ENCODE measurements around the gene SRR. TPM values are rescaled to one million over a fixed set of nuclear protein-coding genes. Genes with fewer than 3 reads are reported as not detected.
A peak's percentile ranks its signal among the peaks of the same experiment; 100 is the strongest.
"Not testable (repeated sequence)": the region's sequence is repeated elsewhere in the genome, so short reads cannot be mapped to it uniquely, and the experiment has no call there.

Gene SRR, protein sequence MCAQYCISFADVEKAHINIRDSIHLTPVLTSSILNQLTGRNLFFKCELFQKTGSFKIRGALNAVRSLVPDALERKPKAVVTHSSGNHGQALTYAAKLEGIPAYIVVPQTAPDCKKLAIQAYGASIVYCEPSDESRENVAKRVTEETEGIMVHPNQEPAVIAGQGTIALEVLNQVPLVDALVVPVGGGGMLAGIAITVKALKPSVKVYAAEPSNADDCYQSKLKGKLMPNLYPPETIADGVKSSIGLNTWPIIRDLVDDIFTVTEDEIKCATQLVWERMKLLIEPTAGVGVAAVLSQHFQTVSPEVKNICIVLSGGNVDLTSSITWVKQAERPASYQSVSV
- 8.4 TPM for polyA plus RNA-seq
- long read RNA-seq, donor 1, partial matches to known transcripts, result 0 of 2 reads
- long read RNA-seq, donor 1, other reads (novel, unspliced or antisense), result 0 of 2 reads
- long read RNA-seq, donor 2, partial matches to known transcripts, result 0 of 4 reads
- long read RNA-seq, donor 2, other reads (novel, unspliced or antisense), result 0 of 4 reads
- long read RNA-seq, donor 3, result 0 reads
- long read RNA-seq, donor 4, result 0 reads
- long read RNA-seq, donor 5, partial matches to known transcripts, result 0 of 2 reads
- long read RNA-seq, donor 5, other reads (novel, unspliced or antisense), result 0 of 2 reads
- long read RNA-seq, donor 6, partial matches to known transcripts, result 0 of 4 reads
- long read RNA-seq, donor 6, other reads (novel, unspliced or antisense), result 0 of 4 reads
- long read RNA-seq, donor 7, partial matches to known transcripts, result 5 of 5 reads
- long read RNA-seq, donor 7, other reads (novel, unspliced or antisense), result 0 of 5 reads
- long read RNA-seq, donor 8, partial matches to known transcripts, result 0 of 3 reads
- long read RNA-seq, donor 8, other reads (novel, unspliced or antisense), result 0 of 3 reads
- long read RNA-seq, donor 9, partial matches to known transcripts, result 0 of 3 reads
- long read RNA-seq, donor 9, other reads (novel, unspliced or antisense), result 0 of 3 reads
- long read RNA-seq, donor 10, partial matches to known transcripts, result 19 of 27 reads
- long read RNA-seq, donor 10, other reads (novel, unspliced or antisense), result 5 of 27 reads
- long read RNA-seq, donor 11, partial matches to known transcripts, result 12 of 13 reads
- long read RNA-seq, donor 11, other reads (novel, unspliced or antisense), result 0 of 13 reads

- Histone ChIP-seq H3K27me3 (ENCODE audit: control insufficient read depth, insufficient read depth, low read length) (no peaks in the 10 kb centered on the region), H3K4me1 (ENCODE audit: control insufficient read depth, insufficient read depth, low read length) (no peaks in the 10 kb centered on the region), H3K36me3 (ENCODE audit: control insufficient read depth, insufficient read depth, low read length) (peaks cover 19% of the 10 kb centered on the region), H3K27ac (ENCODE audit: low read length) (peak within 1 kb of the TSS; percentile 95), H3K9me3 (ENCODE audit: control insufficient read depth, low read depth, low read length) (peaks cover 3% of the 10 kb centered on the region), H3K4me3 (ENCODE audit: low read length) (peak within 1 kb of the TSS; percentile 99)
- WGBS (ENCODE audit: insufficient coverage, low lambda C conversion rate), result no CpG with 5 or more reads among the region's 108 CpGs
- peak; percentile 82 to 95 for DNase-seq
Measured at GRCh38 chr17:2303204-2304188, at the start of gene SRR, which contains the start of gene SMG6. TSS of gene SRR (plus strand) at chr17:2303950. CDS start at chr17:2315561, 11,611 bp downstream. TSS of gene SMG6 (minus strand) at chr17:2303785. CDS start at chr17:2303720, 65 bp downstream.

DNA sequence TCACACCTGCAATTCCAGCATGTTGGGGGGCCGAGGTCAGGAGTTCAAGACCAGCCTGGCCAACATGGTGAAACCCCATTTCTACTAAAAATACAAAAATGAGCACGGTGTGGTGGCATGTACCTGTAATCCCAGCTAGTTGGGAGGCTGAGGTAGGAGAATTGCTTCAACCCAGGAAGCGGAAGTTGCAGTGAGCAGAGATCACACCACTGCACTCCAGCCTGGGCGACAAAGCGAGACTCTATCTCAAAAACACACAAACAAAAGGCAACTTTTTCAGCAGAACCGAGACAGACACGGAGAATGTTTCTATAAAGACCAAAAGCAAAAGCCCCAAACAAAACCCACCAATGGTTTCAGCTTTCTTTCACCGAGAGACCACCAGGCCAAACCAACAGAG, 44.9 kb upstream of the SRR start:
- peaks cover 21% of the 10 kb centered on the region for H3K36me3 ChIP-seq (ENCODE audit: control insufficient read depth, insufficient read depth, low read length)
- DNase-seq; H3K9me3 ChIP-seq (ENCODE audit: control insufficient read depth, low read depth, low read length); H3K27me3 ChIP-seq (ENCODE audit: control insufficient read depth, insufficient read depth, low read length); H3K4me1 ChIP-seq (ENCODE audit: control insufficient read depth, insufficient read depth, low read length); H3K27ac ChIP-seq (ENCODE audit: low read length); H3K4me3 ChIP-seq (ENCODE audit: low read length): not testable (repeated sequence)
- 80% methylated on average over 2 of the region's 8 CpGs for WGBS (ENCODE audit: insufficient coverage, low lambda C conversion rate)

GRCh38 chr17:2259769-2260536, 43.8 kb upstream of the SRR start:
- WGBS (ENCODE audit: insufficient coverage, low lambda C conversion rate), result no CpG with 5 or more reads among the region's 8 CpGs
- Histone ChIP-seq H3K4me1 (ENCODE audit: control insufficient read depth, insufficient read depth, low read length) (no peaks in the 10 kb centered on the region), H3K9me3 (ENCODE audit: control insufficient read depth, low read depth, low read length) (no peaks in the 10 kb centered on the region), H3K27ac (ENCODE audit: low read length) (peak overlapping the region; percentile 47), H3K4me3 (ENCODE audit: low read length) (no peak overlapping the region), H3K27me3 (ENCODE audit: control insufficient read depth, insufficient read depth, low read length) (no peaks in the 10 kb centered on the region), H3K36me3 (ENCODE audit: control insufficient read depth, insufficient read depth, low read length) (peaks cover 16% of the 10 kb centered on the region)
- DNase-seq, result no peak

- no peak for DNase-seq
- no peak overlapping the region for H3K27ac ChIP-seq (ENCODE audit: low read length)
- no peaks in the 10 kb centered on the region for H3K4me1 ChIP-seq (ENCODE audit: control insufficient read depth, insufficient read depth, low read length)
- H3K36me3 ChIP-seq (ENCODE audit: control insufficient read depth, insufficient read depth, low read length), result peaks cover 29% of the 10 kb centered on the region
- H3K27me3 ChIP-seq (ENCODE audit: control insufficient read depth, insufficient read depth, low read length), result no peaks in the 10 kb centered on the region
- WGBS (ENCODE audit: insufficient coverage, low lambda C conversion rate), result 100% methylated on average over 1 of the region's 2 CpGs
- no peak overlapping the region for H3K4me3 ChIP-seq (ENCODE audit: low read length)
- no peaks in the 10 kb centered on the region for H3K9me3 ChIP-seq (ENCODE audit: control insufficient read depth, low read depth, low read length)
Measured at GRCh38 chr17:2262135-2262587, 41.6 kb upstream of the SRR start.

DNA sequence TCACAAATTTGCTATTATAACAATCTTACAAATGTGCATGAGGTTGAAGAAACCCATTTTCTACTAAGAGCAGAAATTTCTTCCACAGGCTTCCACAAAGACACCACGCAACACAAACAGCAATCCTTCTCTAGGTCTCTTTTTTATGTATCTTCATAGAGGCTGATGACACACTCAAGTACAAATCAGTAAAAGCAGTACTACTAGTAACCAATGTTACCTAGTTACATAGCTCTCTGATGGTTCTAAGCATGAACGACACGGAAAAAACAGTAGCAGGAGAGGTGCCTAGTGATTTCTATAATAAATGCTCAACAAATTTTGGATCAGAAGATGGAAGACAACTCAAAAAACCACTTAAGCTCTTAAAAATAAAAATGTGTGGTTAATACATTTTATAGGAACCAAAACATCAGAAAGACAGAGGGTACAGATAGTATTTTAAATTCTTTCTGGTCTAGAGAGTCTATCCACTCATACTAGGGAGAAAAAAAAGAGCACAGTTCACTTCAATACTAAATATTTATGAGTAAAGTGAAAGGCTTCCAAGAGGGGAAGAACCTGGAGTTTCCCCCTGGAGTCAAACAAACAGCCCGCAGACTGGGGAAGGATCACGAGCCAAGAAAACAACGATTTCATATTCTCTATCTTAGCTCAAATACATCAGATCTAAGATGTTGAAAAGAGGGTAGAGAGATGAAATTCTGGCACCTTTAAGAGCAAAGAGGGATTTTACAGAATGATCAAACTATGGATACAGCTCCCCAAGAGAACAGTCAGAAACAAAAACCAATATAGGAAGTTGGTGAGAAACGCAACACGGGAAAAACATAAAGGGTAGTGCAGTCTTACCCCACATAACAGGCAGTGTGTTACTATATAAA, 40.3 kb upstream of the SRR start:
- H3K27me3 ChIP-seq (ENCODE audit: control insufficient read depth, insufficient read depth, low read length), result no peaks in the 10 kb centered on the region
- 88% methylated on average over 4 of the region's 8 CpGs for WGBS (ENCODE audit: insufficient coverage, low lambda C conversion rate)
- peak overlapping the region; percentile 23 for H3K27ac ChIP-seq (ENCODE audit: low read length)
- no peak overlapping the region for H3K4me3 ChIP-seq (ENCODE audit: low read length)
- DNase-seq, result no peak
- H3K9me3 ChIP-seq (ENCODE audit: control insufficient read depth, low read depth, low read length), result no peaks in the 10 kb centered on the region
- peaks cover 35% of the 10 kb centered on the region for H3K36me3 ChIP-seq (ENCODE audit: control insufficient read depth, insufficient read depth, low read length)
- no peaks in the 10 kb centered on the region for H3K4me1 ChIP-seq (ENCODE audit: control insufficient read depth, insufficient read depth, low read length)

GRCh38 chr17:2264067-2264860, 39.5 kb upstream of the SRR start:
- H3K27me3 ChIP-seq (ENCODE audit: control insufficient read depth, insufficient read depth, low read length), result no peaks in the 10 kb centered on the region
- WGBS (ENCODE audit: insufficient coverage, low lambda C conversion rate), result no CpG with 5 or more reads among the region's 10 CpGs
- no peak overlapping the region for H3K4me3 ChIP-seq (ENCODE audit: low read length)
- H3K4me1 ChIP-seq (ENCODE audit: control insufficient read depth, insufficient read depth, low read length), result no peaks in the 10 kb centered on the region
- no peak for DNase-seq
- peaks cover 33% of the 10 kb centered on the region for H3K36me3 ChIP-seq (ENCODE audit: control insufficient read depth, insufficient read depth, low read length)
- no peak overlapping the region for H3K27ac ChIP-seq (ENCODE audit: low read length)
- no peaks in the 10 kb centered on the region for H3K9me3 ChIP-seq (ENCODE audit: control insufficient read depth, low read depth, low read length)

GRCh38 chr17:2265166-2265565, 38.6 kb upstream of the SRR start:
- DNase-seq; H3K27me3 ChIP-seq (ENCODE audit: control insufficient read depth, insufficient read depth, low read length); H3K4me3 ChIP-seq (ENCODE audit: low read length); H3K4me1 ChIP-seq (ENCODE audit: control insufficient read depth, insufficient read depth, low read length); H3K9me3 ChIP-seq (ENCODE audit: control insufficient read depth, low read depth, low read length); H3K27ac ChIP-seq (ENCODE audit: low read length): not testable (repeated sequence)
- no CpG with 5 or more reads among the region's 10 CpGs for WGBS (ENCODE audit: insufficient coverage, low lambda C conversion rate)
- H3K36me3 ChIP-seq (ENCODE audit: control insufficient read depth, insufficient read depth, low read length), result peaks cover 33% of the 10 kb centered on the region

Measured in large intestine (tissue), 12 donors.